Calu3 (cell line): ENCODE results near the gene KRT8. TPM values are rescaled to one million over a fixed set of nuclear protein-coding genes. Genes with fewer than 3 reads are reported as not detected.

Source experiments
- BruUV-seq: library from RNA; stranded (reverse); fragments of 400-500 nt; replicated peaks from 2 replicates; lab custom pipeline; 2021; lab: Mats Ljungman, UMichigan
- CTCF ChIA-PET: fragments of 300-600 bp; sonication (Branson Sonifier 250); formaldehyde crosslinking; loops from one replicate; lab custom pipeline; 2022; ENCODE audit warnings: antibody characterized with exemption; lab: Charles Lee
- DNase-seq: peaks from one replicate; pipeline ENCODE4 v3.0.0; 2022
- H3K27ac Mint-ChIP-seq: one replicate; pipeline ENCODE4 v1.8.0; 2022; ENCODE audit warnings: mixed read lengths; ENCODE audit not compliant: unreplicated experiment
- H3K27me3 Mint-ChIP-seq: one replicate; pipeline ENCODE4 v1.8.0; 2022; ENCODE audit warnings: mixed read lengths; ENCODE audit not compliant: unreplicated experiment
- H3K36me3 Mint-ChIP-seq: one replicate; pipeline ENCODE4 v1.8.0; 2022; ENCODE audit warnings: mild to moderate bottlenecking, moderate library complexity, mixed read lengths; ENCODE audit not compliant: insufficient read depth, unreplicated experiment
- H3K4me1 Mint-ChIP-seq: one replicate; pipeline ENCODE4 v1.8.0; 2022; ENCODE audit warnings: mild to moderate bottlenecking, low read depth, mixed read lengths; ENCODE audit not compliant: unreplicated experiment
- H3K4me3 Mint-ChIP-seq: one replicate; pipeline ENCODE4 v1.8.0; 2022; ENCODE audit warnings: mild to moderate bottlenecking, low read depth, moderate library complexity, mixed read lengths; ENCODE audit not compliant: unreplicated experiment
- H3K9me3 Mint-ChIP-seq: one replicate; pipeline ENCODE4 v1.8.0; 2022; ENCODE audit warnings: low read depth, mixed read lengths; ENCODE audit not compliant: unreplicated experiment
- CTCF ChIP-seq: fragments of 200-600 bp; IDR thresholded peaks from one replicate; pipeline ENCODE4 v1.8.0; 2022; ENCODE audit warnings: antibody characterized with exemption; ENCODE audit not compliant: unreplicated experiment
- intact Hi-C: fragments of 100-400 bp; cut with micrococcal nuclease; formaldehyde crosslinking; loops from one replicate; pipeline ENCODE4 v1.10.0; 2022; ENCODE audit not compliant: unreplicated experiment
- total RNA-seq: library from RNA; stranded (reverse); gene quantifications from 2 replicates; pipeline ENCODE4 v1.2.3, GENCODE V29; 2022

Gene KRT8
- total RNA-seq, 1 experiment from 2014 or later, result 2,474 TPM

- no TSS peak for BruUV-seq
- intact Hi-C loops, result no loop called here
- Mint-ChIP-seq H3K27me3 (no peaks in the 10 kb centered on the region), H3K27ac (peak overlapping the region; percentile 97), H3K9me3 (no peaks in the 10 kb centered on the region), H3K36me3 (peaks cover 71% of the 10 kb centered on the region), H3K4me3 (peak overlapping the region; percentile 87), H3K4me1 (peaks cover 6% of the 10 kb centered on the region)
- DNase-seq, result no peak
- CTCF ChIA-PET, result interaction anchor here (1.2 to 4.0 kb wide), 5 partner anchors 18 to 67 kb away, joined by 4 to 27 read pairs (median 4); partner anchors contain the start of gene KRT8
- no peak for TF ChIP-seq CTCF
Measured at GRCh38 chr12:52951640-52952039, 46.8 kb upstream of the KRT8 start.

GRCh38 chr12:52951126-52951525, 46.2 kb upstream of the KRT8 start:
- Mint-ChIP-seq H3K4me3 (peak overlapping the region; percentile 87), H3K27me3 (no peaks in the 10 kb centered on the region), H3K9me3 (no peaks in the 10 kb centered on the region), H3K27ac (peak overlapping the region; percentile 97), H3K4me1 (peaks cover 11% of the 10 kb centered on the region), H3K36me3 (peaks cover 72% of the 10 kb centered on the region)
- CTCF ChIA-PET, result interaction anchor here (1.5 to 4.0 kb wide), 4 partner anchors 25 to 66 kb away, joined by 4 to 27 read pairs (median 7); partner anchors contain the start of gene KRT8
- TF ChIP-seq CTCF, result no peak
- no TSS peak for BruUV-seq
- intact Hi-C loops, result no loop called here
- no peak for DNase-seq

GRCh38 chr12:52950553-52950952, 45.7 kb upstream of the KRT8 start:
- Mint-ChIP-seq H3K4me3 (peak overlapping the region; percentile 87), H3K36me3 (peaks cover 78% of the 10 kb centered on the region), H3K27me3 (no peaks in the 10 kb centered on the region), H3K4me1 (peaks cover 16% of the 10 kb centered on the region), H3K9me3 (no peaks in the 10 kb centered on the region), H3K27ac (peak overlapping the region; percentile 97)
- no peak for TF ChIP-seq CTCF
- CTCF ChIA-PET, result interaction anchor here (1.5 to 4.0 kb wide), 3 partner anchors 24 to 52 kb away, joined by 4 to 27 read pairs (median 8); partner anchors contain the start of gene KRT8
- DNase-seq, result no peak
- intact Hi-C loops, result no loop called here
- BruUV-seq, result no TSS peak

- Mint-ChIP-seq H3K4me1 (peaks cover 25% of the 10 kb centered on the region), H3K36me3 (peaks cover 82% of the 10 kb centered on the region), H3K4me3 (peak overlapping the region; percentile 87), H3K9me3 (no peaks in the 10 kb centered on the region), H3K27me3 (no peaks in the 10 kb centered on the region), H3K27ac (peak overlapping the region; percentile 97)
- TF ChIP-seq CTCF, result no peak
- BruUV-seq, result TSS peak; percentile 66
- intact Hi-C loops, result loop anchor here (1.0 to 2.0 kb wide), 2 partner anchors 23 to 45 kb away; partner anchors contain the start of gene KRT8
- CTCF ChIA-PET, result interaction anchor here (0.7 to 4.0 kb wide), 4 partner anchors 11 to 51 kb away, joined by 3 to 27 read pairs (median 6); partner anchors contain the start of gene KRT8
- peak; percentile 83 for DNase-seq
Measured at GRCh38 chr12:52949413-52950331, 44.8 kb upstream of the KRT8 start.
